GM21825 (cell line): ENCODE results near the gene ATAT1.

Source experiments
- ATAC-seq: cut with Tn5 transposase; IDR thresholded peaks from one replicate; pipeline ENCODE4 v1.9.1; 2021; ENCODE audit warnings: mild to moderate bottlenecking, moderate library complexity; ENCODE audit not compliant: unreplicated experiment

The ATAT1 gene

DNA sequence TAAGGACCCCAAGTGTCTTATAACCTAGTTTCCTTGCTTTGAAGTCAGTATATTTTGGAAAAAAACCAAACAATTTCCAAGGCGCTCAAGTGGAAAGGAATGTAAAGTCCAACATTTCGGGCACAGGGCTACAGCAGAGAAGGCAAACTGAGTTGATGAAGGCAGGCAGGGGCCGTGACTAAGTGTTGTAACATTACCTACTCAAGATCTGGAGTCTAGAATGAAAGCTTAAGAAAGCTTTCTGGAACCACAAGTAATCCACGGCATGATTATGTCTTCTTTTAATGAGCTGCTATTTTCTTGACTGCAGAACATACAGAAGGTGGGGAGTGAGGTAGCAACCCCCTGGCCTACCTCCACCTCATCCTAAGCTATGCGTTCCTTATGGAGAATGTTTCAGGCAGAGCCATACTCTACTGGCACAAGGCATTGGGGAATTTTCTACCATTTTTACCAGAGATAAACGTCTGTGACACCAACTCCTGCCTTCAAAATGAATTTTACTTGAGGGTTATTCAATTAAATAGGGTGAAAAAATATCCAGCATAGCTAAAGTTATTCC, 13.9 kb upstream of the ATAT1 start:
- ATAC-seq, result no peak

DNA sequence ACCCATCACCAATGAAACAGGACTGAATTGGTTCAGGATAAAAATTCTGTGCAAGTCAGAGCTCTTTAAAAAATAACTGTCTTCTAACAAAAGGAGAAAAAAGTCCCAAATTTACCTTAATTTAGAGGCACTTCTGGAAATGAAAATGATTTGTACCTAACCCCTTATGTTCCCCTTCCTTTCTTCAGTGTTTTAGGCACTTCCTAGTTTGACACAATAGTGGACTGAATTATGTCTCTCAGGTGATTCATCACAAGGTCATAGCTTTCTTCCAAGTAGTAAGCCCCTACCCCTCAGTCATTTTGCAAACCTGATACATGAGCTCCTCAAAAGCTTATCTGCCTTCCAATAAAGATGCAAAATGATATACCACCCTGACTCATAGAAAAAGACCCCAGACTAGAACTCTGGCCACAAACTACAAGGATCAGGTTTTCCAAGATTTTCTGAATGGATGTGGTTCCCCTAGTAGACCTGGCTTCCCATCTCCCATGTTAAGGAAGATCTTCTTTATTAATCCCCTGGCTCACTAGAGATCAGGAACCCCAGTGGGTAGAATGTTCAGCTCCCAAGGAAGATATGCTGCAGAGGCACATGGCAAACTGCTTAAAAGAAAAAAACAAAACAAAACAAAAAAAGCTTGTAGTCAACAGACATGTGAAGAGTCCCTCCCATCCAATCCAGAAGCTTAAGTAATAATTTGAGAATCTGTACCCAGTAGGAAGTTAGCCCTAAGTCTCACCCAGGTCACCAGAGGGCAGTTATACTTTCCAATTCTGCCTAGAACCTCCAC, 13.2 kb upstream of the ATAT1 start:
- no peak for ATAC-seq

DNA sequence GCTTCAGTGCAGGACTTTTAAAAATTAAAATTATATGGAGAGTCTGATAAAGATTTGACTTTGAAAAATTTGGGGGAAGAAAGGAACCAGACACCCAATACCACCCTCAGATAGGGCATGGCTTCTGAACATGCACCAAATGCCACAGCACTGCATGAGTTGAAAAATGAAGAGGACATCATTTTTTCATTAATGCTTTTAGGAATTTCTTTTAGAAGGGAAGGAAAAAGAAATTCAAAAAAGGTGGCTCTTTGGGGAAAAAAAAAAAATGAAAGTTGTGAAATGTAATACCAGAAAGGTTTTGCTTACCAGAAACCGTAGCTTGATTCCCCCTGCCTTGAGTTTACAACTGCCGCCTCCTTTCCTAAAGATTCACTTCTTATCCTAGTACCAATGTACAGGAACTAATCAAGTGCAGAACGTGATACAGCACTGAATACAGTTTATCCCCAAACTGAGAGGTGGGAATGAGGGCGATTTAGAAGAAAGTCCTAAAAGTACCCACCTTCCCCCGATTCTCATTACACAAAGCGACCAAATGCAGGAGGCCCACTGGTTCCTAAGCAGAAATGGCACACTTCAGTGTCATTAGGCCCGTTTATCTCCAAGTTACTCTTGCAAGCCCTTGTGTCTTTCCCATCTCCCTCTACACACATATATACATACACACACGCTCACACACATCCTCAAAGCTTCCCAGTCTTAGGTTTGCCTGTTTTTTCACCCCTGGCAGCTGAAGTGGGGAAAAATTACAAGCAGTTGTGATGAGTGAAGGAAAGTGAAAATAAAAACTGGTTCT, 12.4 kb upstream of the ATAT1 start:
- no peak for ATAC-seq

DNA sequence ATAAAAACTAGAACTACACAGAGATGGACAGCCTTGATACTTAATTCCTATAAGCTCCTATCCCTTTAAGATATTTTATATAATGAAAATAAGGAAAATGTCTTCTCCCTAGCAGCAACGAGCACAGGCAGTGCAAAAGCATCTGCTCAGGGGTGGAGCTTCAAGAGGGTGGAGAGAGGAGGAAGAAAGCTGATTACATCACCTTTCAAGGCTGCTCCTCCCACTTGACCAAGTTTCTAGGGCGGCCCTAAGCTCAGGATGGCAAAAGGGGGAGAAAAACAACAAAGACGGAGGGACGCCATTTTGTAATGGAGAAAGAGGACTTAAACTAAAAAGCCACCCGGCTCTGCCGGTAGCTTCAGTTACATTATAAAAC, 11.8 kb upstream of the ATAT1 start:
- peak; percentile 33 for ATAC-seq

DNA sequence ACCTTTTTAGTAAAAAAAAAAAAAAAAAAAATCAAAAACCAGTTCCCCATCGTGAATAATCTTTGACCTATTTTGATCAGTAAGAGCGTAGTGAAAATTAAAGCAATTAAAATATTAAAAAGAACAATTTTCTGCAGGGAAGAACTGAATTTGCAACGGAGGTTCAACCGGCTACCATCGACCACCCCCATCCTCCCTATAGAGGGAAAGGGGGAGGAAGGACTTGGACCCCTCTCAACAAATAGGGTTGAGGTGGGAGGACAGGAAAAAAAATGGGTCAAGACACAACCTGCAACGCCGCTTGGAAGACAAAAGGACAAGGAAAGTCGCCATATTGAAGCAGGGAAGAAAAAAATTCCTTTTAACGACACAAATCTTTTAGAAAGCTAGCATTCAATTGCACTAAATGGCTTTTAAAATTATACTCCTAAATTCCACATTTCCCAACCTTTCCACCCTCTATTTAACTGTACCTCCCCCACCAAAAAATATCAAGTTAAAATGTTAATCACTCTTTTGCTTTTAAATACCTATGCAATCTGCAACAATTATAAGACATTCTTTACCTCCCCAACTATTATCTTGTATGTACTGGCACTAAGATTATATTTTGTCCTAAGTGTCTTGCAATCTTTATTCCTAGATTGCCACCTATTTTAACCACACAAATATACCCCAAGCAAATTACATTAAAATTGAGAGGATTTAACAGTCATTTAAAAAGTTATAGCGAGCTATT, 11.3 kb upstream of the ATAT1 start:
- ATAC-seq, result no peak

DNA sequence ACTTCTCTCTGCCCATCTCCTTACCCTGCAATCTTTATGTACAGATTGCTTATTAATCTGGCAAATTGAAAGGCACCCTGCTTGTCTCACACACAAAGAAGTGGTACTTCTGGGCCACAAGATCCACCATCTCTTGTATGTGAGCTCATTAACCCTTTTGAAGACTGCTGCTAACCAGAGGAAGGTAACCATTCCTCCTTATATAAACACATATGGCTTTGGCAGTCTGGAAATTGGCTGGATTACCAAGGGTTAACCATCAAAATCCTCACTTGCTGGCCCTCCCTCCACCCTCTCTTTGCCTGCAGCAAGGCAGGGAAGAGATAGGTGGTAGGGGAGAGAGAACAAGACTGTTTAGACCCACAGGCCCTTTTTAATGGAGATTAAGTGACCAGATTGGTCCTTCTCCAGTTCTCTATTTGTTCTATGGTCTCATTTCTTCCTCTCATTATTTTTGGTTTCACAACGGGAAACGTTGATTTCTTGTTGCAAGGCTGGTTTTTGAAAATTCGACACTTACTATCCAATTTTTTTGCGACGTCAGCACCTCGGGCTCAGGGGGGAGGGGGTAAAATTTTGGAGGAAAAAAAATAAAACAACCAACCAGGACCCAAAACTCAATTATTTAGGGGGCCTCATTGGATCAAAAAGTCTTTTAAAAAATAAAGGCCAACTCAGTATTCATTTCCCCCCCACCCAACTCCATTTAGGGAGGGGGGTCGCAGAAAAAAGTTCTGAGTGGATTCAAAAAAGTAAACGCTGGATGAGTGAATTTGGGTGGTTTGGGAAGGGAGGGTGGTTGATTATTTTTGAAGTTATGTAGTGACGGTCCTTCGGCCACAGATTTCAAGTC, 10.5 kb upstream of the ATAT1 start:
- ATAC-seq, result no peak

DNA sequence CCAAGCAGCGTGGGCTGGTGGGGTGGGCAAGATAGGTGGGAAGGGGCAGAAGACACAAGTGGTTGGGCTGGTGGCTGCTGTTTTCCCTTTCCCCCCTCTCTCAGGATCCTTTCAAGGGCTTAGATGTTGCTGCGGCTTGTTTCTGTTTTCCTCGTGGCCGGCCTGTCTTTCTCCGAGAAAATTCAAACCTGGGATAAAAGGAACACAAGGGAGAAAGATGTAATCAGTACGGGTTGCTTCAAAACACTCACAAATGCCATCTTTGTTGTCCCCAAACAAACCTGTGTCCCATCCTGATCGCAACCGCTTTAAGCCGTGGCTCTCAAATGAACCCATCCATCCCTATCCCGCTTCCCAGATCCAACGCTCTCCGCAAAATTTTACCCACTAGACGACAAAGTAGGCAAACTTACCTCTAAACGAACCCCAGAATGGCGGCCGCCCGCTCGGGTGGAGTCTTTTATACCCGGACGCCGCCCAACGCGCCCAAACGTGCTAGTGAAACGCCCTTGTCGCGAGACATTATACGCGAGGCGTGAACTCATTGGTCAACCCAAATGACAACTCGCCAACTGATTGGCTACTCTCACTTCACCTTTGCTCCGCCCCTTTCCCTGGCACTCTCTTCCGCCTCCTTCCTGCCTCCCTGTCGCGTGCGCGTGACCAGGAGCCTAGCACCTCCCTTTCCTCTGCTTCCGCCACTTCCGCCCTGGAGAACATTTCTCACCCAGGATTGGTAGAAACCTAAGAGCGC, 9.7 kb upstream of the ATAT1 start, which contains the start of gene PPP1R10:
PPP1R10 (minus strand) TSS at position 433 of the 754 bp plus-strand sequence. CDS start 7,299 bp downstream, outside the sequence.
- peak; percentile 72 for ATAC-seq

DNA sequence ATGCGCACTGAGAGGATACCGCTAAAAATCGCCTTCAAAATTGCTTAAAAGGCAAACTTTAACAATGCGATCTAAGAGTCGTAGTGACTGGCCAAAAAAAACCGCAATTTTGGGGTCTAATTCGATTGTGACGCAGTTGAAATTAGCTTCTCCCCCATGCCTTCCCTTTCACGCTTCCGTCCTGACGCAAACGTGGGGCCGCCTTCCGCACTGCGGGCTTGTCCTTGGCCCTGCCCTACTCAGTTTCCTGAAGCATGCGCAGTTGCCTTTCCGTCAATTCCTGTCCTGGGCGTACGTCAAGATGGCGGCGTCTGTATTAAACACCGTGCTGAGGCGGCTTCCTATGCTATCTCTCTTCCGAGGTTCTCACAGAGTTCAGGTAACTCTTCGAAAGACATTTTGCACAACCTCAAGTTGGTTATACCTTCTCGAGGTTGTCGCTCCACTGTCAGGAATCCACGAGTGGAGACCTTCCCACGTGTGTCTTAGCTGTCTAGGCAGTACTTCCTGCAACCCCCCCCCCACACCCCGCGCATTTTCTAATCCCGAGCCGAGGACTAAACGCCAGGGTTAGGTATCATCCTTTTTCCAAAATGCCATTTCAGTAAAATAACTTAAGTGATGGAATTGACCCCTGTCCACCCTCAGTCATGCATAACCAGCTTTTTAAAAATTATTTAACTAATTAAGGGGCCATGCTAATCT, 9.0 kb upstream of the ATAT1 start, which contains the start of gene MRPS18B:
MRPS18B (plus strand) TSS at position 276 of the 705 bp plus-strand sequence; CDS start at position 302, 26 bp downstream.
- peak; percentile 70 for ATAC-seq

DNA sequence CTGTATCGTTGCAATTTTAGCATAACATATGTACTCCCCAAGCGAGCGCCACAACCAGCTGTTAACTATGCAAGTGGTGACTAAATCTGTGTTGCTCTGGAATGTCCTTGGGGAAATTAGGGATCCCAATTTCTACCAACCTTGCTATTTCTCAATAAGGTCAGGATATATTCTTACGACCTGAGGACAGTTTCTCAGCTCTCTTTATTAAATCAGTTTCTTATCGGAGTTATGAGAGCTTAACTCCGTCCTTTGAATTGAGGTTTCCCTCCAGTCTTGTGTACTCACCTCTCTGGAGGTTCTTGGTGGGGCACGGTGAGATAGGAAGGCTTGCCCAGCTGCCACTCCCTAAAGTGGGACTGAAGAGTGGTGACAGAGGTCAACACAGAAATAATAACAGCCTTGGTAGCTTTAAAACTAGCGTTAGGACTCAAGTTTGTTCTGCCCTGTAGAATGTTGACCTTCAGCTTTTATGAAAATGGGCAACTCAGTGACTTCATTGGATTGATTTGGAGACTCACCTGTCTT, 8.3 kb upstream of the ATAT1 start:
- ATAC-seq, result no peak

DNA sequence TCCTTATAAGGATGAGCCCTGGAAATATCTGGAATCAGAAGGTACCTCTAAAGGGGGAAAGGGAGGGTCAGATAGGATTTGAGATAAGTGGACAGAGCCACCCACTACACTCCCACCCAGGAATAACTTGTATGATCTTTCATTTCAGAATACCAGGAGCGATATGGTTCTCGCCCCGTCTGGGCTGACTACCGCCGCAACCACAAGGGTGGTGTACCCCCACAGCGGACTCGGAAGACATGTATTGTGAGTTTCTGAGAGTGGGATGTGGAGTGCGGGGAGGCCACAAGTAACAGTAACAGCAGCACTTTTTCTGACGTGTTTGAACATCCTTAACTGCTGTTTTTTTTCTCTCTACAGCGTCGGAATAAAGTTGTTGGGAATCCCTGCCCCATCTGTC, 7.1 kb upstream of the ATAT1 start:
- ATAC-seq, result no peak

DNA sequence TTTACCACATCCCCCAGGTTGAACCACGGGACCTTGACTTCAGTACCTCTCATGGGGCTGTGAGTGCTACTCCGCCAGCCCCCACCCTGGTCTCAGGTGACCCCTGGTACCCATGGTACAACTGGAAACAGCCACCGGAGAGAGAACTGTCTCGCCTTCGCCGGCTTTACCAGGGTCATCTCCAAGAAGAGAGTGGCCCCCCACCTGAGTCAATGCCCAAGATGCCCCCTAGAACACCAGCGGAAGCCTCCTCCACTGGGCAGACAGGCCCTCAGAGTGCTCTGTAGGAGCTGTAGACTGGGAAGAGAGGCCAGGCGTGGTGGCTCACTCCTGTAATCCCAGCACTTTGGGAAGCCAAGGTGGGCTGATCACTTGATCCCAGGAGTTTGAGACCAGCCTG, 1.2 kb upstream of the ATAT1 start:
- ATAC-seq, result no peak

DNA sequence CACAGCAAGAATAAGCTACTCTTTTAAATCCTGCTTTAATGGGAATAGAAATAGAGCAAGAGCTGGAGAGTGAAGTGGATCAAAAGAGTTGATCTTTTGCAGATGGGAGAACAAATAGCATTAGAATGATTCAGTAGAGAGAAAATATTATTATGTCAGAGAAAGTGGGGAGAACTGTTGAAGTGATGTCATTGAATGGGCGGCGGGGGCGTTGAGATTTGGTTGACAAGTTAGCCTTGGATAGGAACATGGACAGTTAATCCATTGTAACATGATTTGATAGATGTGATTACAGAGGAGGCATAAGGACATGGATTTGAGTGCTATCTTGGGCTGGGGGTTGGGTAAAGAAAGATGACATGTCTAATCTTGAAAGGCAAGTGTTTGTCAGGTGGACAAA, 9.2 kb downstream of the ATAT1 start:
- ATAC-seq, result no peak

DNA sequence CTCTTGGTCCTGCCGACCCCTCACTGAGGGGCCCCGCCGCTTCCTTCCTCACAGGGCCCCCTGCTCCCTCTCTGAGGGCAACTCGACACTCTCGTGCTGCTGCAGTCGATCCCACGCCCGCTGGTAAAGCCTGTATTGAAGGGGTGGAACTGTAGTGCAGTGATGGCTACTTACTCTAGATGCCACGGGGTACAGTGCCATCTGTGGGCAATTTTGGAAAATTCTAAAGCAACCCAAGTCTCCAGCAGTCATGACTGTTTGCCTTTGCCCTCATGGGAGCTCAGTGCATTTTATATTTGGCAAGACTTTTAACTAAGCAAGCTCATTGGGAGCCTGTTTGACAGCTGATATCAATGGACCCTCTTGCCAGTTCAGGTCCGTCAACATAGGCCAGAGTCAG, 13.8 kb downstream of the ATAT1 start:
- ATAC-seq, result no peak

DNA sequence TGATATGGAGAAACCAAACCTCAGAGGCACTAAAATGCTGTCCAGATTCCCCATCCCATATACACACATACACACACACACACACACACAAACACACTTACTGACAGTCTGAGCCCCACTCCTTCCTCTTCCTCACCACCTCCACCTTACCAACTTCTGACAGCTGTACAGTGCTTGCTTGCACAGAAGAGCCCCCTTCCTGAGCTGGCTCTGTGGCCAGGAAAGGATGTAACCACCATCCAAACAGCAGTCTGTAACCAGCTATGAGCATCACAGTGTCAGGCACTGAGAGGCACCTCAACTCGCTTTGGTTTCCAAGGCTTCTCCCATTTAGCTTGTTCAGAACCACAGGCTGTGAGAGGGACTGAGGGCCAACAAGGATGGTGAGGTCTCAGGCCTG, 14.4 kb downstream of the ATAT1 start:
- no peak for ATAC-seq

DNA sequence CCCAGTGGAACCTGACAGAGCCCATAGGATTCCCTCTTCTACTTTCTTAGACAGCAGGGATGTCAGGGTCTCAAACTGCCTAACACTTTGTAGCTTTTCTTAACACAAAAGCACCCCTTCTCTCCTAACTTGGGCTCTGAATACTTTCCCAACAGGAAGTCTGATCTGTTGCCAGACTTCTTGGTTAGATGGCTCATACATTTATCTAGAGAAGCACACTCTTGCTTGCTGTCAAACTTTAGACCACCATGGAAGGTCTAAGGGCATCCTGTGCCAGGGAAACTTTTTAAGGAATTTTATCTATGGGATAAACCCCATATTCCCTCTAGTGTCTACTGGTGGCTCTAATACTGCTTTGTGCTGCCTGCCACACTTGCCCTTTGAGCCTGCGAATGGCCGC, 17.0 kb downstream of the ATAT1 start:
- no peak for ATAC-seq

DNA sequence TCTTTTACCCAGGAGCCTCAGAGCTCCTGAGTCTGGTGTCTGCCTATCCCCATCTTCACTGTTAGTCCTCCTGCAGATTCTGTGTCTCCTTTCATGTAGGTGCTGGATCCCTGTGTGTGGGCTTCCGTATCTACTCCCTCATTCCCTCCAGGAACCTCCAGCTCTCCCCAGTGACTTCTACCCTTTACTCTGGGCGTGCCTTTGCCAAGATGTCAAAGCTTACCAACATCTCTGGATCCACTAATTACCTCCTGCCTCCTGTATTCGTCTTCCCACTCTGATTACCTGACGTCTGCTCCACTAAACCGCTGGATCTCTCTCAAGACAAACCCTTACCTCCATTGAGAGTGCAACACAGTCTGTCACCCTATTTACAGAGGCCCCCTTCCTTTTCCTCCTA, 18.1 kb downstream of the ATAT1 start:
- no peak for ATAC-seq

DNA sequence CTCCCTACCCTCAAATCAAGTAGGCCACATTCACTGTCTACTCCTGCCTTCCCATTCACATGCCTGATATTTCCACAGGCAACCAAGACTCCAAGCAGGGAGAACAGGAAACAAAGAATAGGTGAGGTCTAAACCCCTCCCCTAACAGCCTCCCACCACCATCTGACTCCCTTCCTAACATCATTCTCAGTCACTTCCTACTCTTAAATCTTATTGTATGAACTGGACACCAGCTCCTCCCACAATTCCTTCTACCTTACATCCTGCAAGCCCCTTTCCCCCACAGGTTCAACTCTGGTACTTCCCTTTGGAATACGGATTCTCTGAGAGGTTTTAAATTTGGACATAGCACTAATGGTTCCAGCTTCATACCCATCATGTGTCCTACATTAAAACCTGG, 19.3 kb downstream of the ATAT1 start:
- ATAC-seq, result no peak

DNA sequence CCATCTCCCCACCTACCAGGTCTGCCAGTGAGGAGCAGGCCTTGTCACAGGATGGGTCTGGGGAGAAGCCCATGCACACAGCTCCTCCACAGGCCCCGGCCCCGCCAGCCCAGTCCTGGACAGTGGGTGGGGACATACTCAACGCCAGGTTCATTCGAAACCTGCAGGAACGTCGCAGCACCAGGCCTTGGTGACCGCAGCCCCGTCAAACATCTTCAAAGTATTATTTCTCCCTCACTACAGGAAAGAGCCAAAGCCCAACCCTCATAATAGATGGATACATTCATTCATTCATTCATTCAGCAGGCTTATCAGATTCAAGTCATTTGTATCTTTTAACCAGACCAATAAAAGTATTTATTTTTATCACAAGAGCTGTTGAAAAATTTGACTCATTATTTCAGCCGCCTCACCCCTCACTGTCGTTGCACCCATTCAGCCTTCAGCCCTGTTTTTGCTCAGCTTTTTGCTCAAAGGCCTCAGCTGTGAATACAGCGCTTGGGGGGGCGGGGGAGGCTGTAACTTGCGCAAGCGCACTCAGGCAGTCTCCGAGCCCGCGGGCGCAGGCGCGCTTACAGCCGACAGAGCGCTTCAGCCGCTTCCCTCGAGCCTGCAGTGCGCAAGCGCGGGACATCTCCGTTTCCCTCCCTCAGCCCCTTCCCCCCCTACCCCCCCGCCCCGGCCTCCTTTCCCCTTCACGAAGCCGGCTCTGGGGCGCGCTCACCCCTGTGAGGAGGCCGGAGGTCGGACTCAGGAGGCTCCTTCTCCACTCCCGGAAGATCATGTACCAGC, 20.0 kb downstream of the ATAT1 start, which contains the start of gene C6orf136:
C6orf136 (plus strand) TSS at position 684 of the 792 bp plus-strand sequence; CDS start at position 783, 99 bp downstream.
- ATAC-seq, result peak; percentile 41
